H1 (cell line): Measurements from ENCODE around the gene ZNF768. TPM values are rescaled to one million over a fixed set of nuclear protein-coding genes. Genes with fewer than 3 reads are reported as not detected.

Experiments
- EZH2 ChIP-seq: fragments of 200-600 bp; sonication (generic); IDR thresholded peaks from 2 replicates; pipeline ENCODE4 v1.7.1; 2012; ENCODE audit warnings: low read depth, mild to moderate bottlenecking, moderate library complexity, low read length, inconsistent platforms; ENCODE audit not compliant: severe bottlenecking
- HDAC2 ChIP-seq, 2 experiments: fragments of 300-600 bp in 1 of 2; sonication (generic) in 1 of 2; IDR thresholded peaks; 2 replicates each; pipeline ENCODE4 v1.6.1; 2011 to 2012; ENCODE audit warnings: low read depth in 2 of 2, low read length in 2 of 2, mild to moderate bottlenecking in 2 of 2, moderate library complexity in 2 of 2, borderline replicate concordance in 1 of 2, inconsistent platforms in 1 of 2
- PHF8 ChIP-seq: fragments of 200-600 bp; sonication (generic); conservative IDR thresholded peaks from 2 replicates; pipeline ENCODE4 v1.7.1; 2012; ENCODE audit warnings: low read depth, mild to moderate bottlenecking, inconsistent platforms, low read length, moderate library complexity
- RAD21 ChIP-seq, 2 experiments: IDR thresholded peaks in 1 of 2; conservative IDR thresholded peaks in 1 of 2; 2 replicates each; pipeline ENCODE4 v1.6.1; 2011; ENCODE audit warnings: low read depth in 2 of 2, low read length in 2 of 2, improper control_type of control experiment in 1 of 2, inconsistent platforms in 1 of 2, mild to moderate bottlenecking in 1 of 2, moderate library complexity in 1 of 2
- SIRT6 ChIP-seq: IDR thresholded peaks from one replicate; pipeline ENCODE4 v1.7.1; 2012; ENCODE audit warnings: low read length, inconsistent platforms
- SIX5 ChIP-seq: IDR thresholded peaks from 2 replicates; pipeline ENCODE4 v1.6.1; 2011; ENCODE audit warnings: mild to moderate bottlenecking, low read depth, low read length
- USF2 ChIP-seq: IDR thresholded peaks from 2 replicates; pipeline ENCODE4 v1.6.1; 2011; ENCODE audit warnings: low read length, improper control_type of control experiment
- polyA plus RNA-seq, 7 experiments: library from polyadenylated mRNA; depleted of rRNA in 3 of 7; stranded (reverse) in 5 of 7; unstranded in 2 of 7; fragments of >200 nt in 5 of 7; fragments of 200-250 nt in 2 of 7; gene quantifications; 1 replicate in 5 of 7; 2 replicates in 1 of 7; 4 replicates in 1 of 7; pipeline versions ENCODE4 v1.2.1 to v1.2.3, GENCODE V29; 2011 to 2013; ENCODE audit warnings: missing spikeins in 2 of 7, mixed read lengths in 2 of 7
- total RNA-seq: library from RNA; stranded (reverse); fragmentation: NEBNext Ultra II Directional; extraction: Animal tissue kit (Norgen Biotek cat#: 25700); gene quantifications from 2 replicates; pipeline ENCODE4 v1.2.1, GENCODE V29; 2021

Gene ZNF768
- total and polyA plus RNA-seq, 2 of the 8 experiments (the other 6 are each of a cell fraction or from before 2014, with no cell fraction given), result 36.1 to 47.7 TPM

- TF ChIP-seq HDAC2 (IDR thresholded peaks at IDR 0.05; ENCODE audit: borderline replicate concordance in 1 of 2, low read depth in 2 of 2, low read length in 2 of 2) (no peak), EZH2 (no peak), PHF8 (no peak), SIX5 (no peak), RAD21 (IDR thresholded peaks at IDR 0.05 in 1 of 2, conservative IDR thresholded peaks at IDR 0.05 in 1 of 2; ENCODE audit: low read depth in 2 of 2, low read length in 2 of 2) (no peak), SIRT6 (no peak), USF2 (no peak)
- TF ChIP-seq, all 59 proteins: peak for 0
Measured at GRCh38 chr16:30532285-30533145, 6.1 kb upstream of the ZNF768 start (continued).
